Measurements from ENCODE around the gene MBD3L3.

DNA sequence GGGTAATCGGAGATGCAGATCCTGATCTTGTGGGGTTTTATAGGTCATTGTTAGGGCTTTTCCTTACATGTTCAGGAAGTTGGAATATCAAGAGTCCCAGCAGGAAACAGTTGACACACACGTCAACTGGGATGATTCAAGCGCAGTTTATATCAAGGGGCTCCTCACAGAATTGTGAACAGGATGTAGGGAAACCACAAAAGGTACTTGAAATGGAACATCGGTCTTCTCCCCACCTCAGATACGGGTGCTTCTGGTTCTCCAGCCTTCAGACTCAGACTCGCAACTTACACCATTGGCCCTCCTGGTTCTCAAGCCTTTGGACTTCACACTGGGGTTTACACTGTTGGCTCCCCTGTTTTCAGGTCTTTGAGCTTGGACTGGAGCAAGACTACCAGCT lies 30.5 kb upstream of the MBD3L3 start:
- TF ChIP-seq, protein P1, sequence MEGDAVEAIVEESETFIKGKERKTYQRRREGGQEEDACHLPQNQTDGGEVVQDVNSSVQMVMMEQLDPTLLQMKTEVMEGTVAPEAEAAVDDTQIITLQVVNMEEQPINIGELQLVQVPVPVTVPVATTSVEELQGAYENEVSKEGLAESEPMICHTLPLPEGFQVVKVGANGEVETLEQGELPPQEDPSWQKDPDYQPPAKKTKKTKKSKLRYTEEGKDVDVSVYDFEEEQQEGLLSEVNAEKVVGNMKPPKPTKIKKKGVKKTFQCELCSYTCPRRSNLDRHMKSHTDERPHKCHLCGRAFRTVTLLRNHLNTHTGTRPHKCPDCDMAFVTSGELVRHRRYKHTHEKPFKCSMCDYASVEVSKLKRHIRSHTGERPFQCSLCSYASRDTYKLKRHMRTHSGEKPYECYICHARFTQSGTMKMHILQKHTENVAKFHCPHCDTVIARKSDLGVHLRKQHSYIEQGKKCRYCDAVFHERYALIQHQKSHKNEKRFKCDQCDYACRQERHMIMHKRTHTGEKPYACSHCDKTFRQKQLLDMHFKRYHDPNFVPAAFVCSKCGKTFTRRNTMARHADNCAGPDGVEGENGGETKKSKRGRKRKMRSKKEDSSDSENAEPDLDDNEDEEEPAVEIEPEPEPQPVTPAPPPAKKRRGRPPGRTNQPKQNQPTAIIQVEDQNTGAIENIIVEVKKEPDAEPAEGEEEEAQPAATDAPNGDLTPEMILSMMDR (conservative IDR thresholded peaks at IDR 0.05; ENCODE audit: low read depth, low read length), result no peak
- TF ChIP-seq EZH2 (IDR thresholded peaks at IDR 0.05; ENCODE audit: borderline replicate concordance, low read depth, low read length, poor library complexity, severe bottlenecking), result no peak

Data from A673 (cell line).